Trophoblast cell (in vitro differentiated cells and primary cell): ENCODE data around the gene IZUMO1R.
"Not testable (repeated sequence)": the region's sequence is repeated elsewhere in the genome, so short reads cannot be mapped to it uniquely, and the experiment has no call there.

Experiments used
- DNase-seq, 2 donors: peaks; one replicate each; pipeline ENCODE4 v3.0.0-alpha.2; 2016
- H2AFZ ChIP-seq: 2 replicates; pipeline ENCODE4 v1.6.1; 2013; ENCODE audit warnings: low read length, moderate library complexity, mild to moderate bottlenecking; ENCODE audit not compliant: insufficient read depth, poor library complexity
- H2AK5ac ChIP-seq: 2 replicates; pipeline ENCODE4 v1.6.1; 2013; ENCODE audit warnings: mild to moderate bottlenecking, low read length
- H2BK120ac ChIP-seq: 2 replicates; pipeline ENCODE4 v1.6.1; 2013; ENCODE audit warnings: low read length, mild to moderate bottlenecking, moderate library complexity; ENCODE audit not compliant: insufficient read depth, poor library complexity
- H2BK12ac ChIP-seq: 2 replicates; pipeline ENCODE4 v1.6.1; 2013; ENCODE audit warnings: mild to moderate bottlenecking, low read length, moderate library complexity
- H2BK5ac ChIP-seq: 2 replicates; pipeline ENCODE4 v1.6.1; 2013; ENCODE audit warnings: low read length, low read depth, moderate library complexity, mild to moderate bottlenecking; ENCODE audit not compliant: poor library complexity
- H3K14ac ChIP-seq: 2 replicates; pipeline ENCODE4 v1.6.1; 2013; ENCODE audit warnings: mild to moderate bottlenecking, low read length
- H3K18ac ChIP-seq: 2 replicates; pipeline ENCODE4 v1.6.1; 2013; ENCODE audit warnings: mild to moderate bottlenecking, low read length
- H3K23ac ChIP-seq: 2 replicates; pipeline ENCODE4 v1.6.1; 2013; ENCODE audit warnings: low read length
- H3K27ac ChIP-seq: 2 replicates; pipeline ENCODE4 v1.5.1; 2013; ENCODE audit warnings: low read depth, mild to moderate bottlenecking, inconsistent platforms, low read length, moderate library complexity
- H3K27me3 ChIP-seq: 2 replicates; pipeline ENCODE4 v1.6.1; 2013; ENCODE audit warnings: inconsistent platforms, mild to moderate bottlenecking, low read length, moderate library complexity; ENCODE audit not compliant: insufficient read depth
- H3K36me3 ChIP-seq, 2 experiments: 1 replicate in 1 of 2; 2 replicates in 1 of 2; pipeline ENCODE4 v1.6.1; 2013; ENCODE audit warnings: low read length in 2 of 2, mild to moderate bottlenecking in 2 of 2, moderate library complexity in 1 of 2; ENCODE audit not compliant: insufficient read depth in 2 of 2, control insufficient read depth in 1 of 2
- H3K4ac ChIP-seq: 2 replicates; pipeline ENCODE4 v1.6.1; 2013; ENCODE audit warnings: low read depth, mild to moderate bottlenecking, low read length, moderate library complexity
- H3K4me1 ChIP-seq, 2 experiments: 1 replicate in 1 of 2; 2 replicates in 1 of 2; pipeline ENCODE4 v1.6.1; 2013; ENCODE audit warnings: low read length in 2 of 2, mild to moderate bottlenecking in 2 of 2, moderate library complexity in 1 of 2; ENCODE audit not compliant: insufficient read depth in 2 of 2, control insufficient read depth in 1 of 2
- H3K4me2 ChIP-seq: 2 replicates; pipeline ENCODE4 v1.6.1; 2013; ENCODE audit warnings: inconsistent platforms, mild to moderate bottlenecking, low read length, moderate library complexity
- H3K4me3 ChIP-seq: 2 replicates; pipeline ENCODE4 v1.5.1; 2013; ENCODE audit warnings: mild to moderate bottlenecking, low read depth, low read length, inconsistent platforms
- H3K79me1 ChIP-seq: one replicate; pipeline ENCODE4 v1.6.1; 2013; ENCODE audit warnings: low read length
- H3K79me2 ChIP-seq: 2 replicates; pipeline ENCODE4 v1.6.1; 2013; ENCODE audit warnings: low read length, mild to moderate bottlenecking; ENCODE audit not compliant: control insufficient read depth, insufficient read depth, poor library complexity
- H3K9ac ChIP-seq: 2 replicates; pipeline ENCODE4 v1.6.1; 2013; ENCODE audit warnings: mild to moderate bottlenecking, low read length
- H3K9me3 ChIP-seq: 2 replicates; pipeline ENCODE4 v1.6.1; 2013; ENCODE audit warnings: low read depth, mild to moderate bottlenecking, control low read depth, inconsistent platforms, low read length; ENCODE audit not compliant: insufficient read depth
- H4K12ac ChIP-seq: 2 replicates; pipeline ENCODE4 v1.6.1; 2013; ENCODE audit warnings: low read depth, mild to moderate bottlenecking, low read length, moderate library complexity
- H4K8ac ChIP-seq: 2 replicates; pipeline ENCODE4 v1.6.1; 2013; ENCODE audit warnings: low read depth, mild to moderate bottlenecking, low read length, moderate library complexity
- H4K91ac ChIP-seq: one replicate; pipeline ENCODE4 v1.6.1; 2013; ENCODE audit warnings: low read depth, mild to moderate bottlenecking, low read length, moderate library complexity
- WGBS: extraction: QIAGEN DNeasy Blood & Tissue Kit; methylation state at CpG from one replicate; pipeline ENCODE4 v1.1.7; 2013; ENCODE audit warnings: missing lambda C conversion rate; ENCODE audit not compliant: insufficient read length, insufficient coverage; ENCODE audit errors: extremely low coverage; 5-methylcytosine and 5-hydroxymethylcytosine counted together

The IZUMO1R gene

DNA sequence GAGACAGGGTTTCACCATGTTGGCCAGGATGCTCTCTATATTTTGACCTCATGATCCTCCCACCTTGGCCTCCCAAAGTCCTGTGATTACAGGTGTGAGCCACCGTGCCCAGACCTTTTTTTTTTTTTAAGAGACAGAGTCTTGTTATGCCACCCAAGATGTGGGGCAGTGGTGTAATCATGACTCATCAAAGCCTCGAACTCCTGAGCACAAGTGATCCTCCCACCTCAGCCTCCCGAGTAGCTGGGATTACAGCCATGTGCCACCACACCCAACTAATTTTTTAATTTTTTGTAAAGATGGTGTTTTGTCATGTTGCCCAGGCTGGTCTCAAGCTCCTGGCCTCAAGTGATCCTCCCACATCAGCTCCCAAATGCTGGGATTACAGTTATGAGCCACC is 37.9 kb downstream of the IZUMO1R start:
- no peaks in the 10 kb centered on the region for H3K79me2 ChIP-seq
- no peak overlapping the region for H2BK120ac ChIP-seq
- H3K14ac ChIP-seq, result no peak overlapping the region
- H3K4me2 ChIP-seq, result no peak overlapping the region
- no peak overlapping the region for H2BK12ac ChIP-seq
- no peak overlapping the region for H2AFZ ChIP-seq
- H3K4me1 ChIP-seq, result peaks cover 0 to 2% of the 10 kb centered on the region in 2 experiments
- no peak overlapping the region for H3K23ac ChIP-seq
- WGBS, result no CpG with 5 or more reads among the region's 3 CpGs
- no peak overlapping the region for H3K27ac ChIP-seq
- H4K12ac ChIP-seq, result no peak overlapping the region
- no peak overlapping the region for H3K9ac ChIP-seq
- H4K91ac ChIP-seq, result no peak overlapping the region
- no peak for DNase-seq
- no peak overlapping the region for H3K4me3 ChIP-seq
- no peak overlapping the region for H3K18ac ChIP-seq
- peaks cover 3% of the 10 kb centered on the region for H3K9me3 ChIP-seq
- no peak overlapping the region for H3K4ac ChIP-seq
- H3K27me3 ChIP-seq, result no peaks in the 10 kb centered on the region
- H3K36me3 ChIP-seq, result no peaks in the 10 kb centered on the region
- no peaks in the 10 kb centered on the region for H3K79me1 ChIP-seq
- H2BK5ac ChIP-seq, result no peak overlapping the region
- no peak overlapping the region for H4K8ac ChIP-seq
- H2AK5ac ChIP-seq, result no peak overlapping the region

DNA sequence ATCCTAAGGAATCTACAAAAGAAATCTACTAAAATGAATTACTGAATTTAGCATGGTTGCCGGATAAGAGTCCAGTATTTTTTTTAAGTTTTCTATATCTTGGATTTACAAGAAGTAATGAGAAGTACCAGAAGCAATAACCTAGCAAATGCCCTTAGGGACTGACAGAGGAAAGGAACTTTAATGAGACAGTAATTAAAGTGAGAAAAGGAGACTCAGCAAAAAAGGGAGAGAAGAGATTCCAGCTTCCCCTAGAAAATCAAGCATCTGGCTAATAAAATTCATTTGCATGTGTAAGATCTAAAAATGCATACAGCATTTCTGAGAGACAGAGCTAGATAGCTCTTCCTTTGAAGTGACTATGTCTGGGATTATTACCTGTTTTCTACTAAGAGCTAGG is 39.1 kb downstream of the IZUMO1R start:
- no peak overlapping the region for H3K14ac ChIP-seq
- DNase-seq, result no peak
- no peak overlapping the region for H3K23ac ChIP-seq
- no peak overlapping the region for H3K4ac ChIP-seq
- H2AFZ ChIP-seq, result no peak overlapping the region
- H4K12ac ChIP-seq, result no peak overlapping the region
- H3K27ac ChIP-seq, result no peak overlapping the region
- H4K91ac ChIP-seq, result no peak overlapping the region
- no peak overlapping the region for H2BK120ac ChIP-seq
- no peak overlapping the region for H3K18ac ChIP-seq
- H3K4me1 ChIP-seq, result peaks cover 0 to 2% of the 10 kb centered on the region in 2 experiments
- no peaks in the 10 kb centered on the region for H3K27me3 ChIP-seq
- no peak overlapping the region for H2BK12ac ChIP-seq
- H3K79me1 ChIP-seq, result no peaks in the 10 kb centered on the region
- peaks cover 3% of the 10 kb centered on the region for H3K9me3 ChIP-seq
- H2AK5ac ChIP-seq, result no peak overlapping the region
- H2BK5ac ChIP-seq, result no peak overlapping the region
- H3K79me2 ChIP-seq, result no peaks in the 10 kb centered on the region
- H3K36me3 ChIP-seq, result no peaks in the 10 kb centered on the region
- H4K8ac ChIP-seq, result no peak overlapping the region
- H3K4me3 ChIP-seq, result no peak overlapping the region
- WGBS, result no CpG with 5 or more reads among the region's 1 CpG
- H3K9ac ChIP-seq, result no peak overlapping the region
- H3K4me2 ChIP-seq, result no peak overlapping the region

DNA sequence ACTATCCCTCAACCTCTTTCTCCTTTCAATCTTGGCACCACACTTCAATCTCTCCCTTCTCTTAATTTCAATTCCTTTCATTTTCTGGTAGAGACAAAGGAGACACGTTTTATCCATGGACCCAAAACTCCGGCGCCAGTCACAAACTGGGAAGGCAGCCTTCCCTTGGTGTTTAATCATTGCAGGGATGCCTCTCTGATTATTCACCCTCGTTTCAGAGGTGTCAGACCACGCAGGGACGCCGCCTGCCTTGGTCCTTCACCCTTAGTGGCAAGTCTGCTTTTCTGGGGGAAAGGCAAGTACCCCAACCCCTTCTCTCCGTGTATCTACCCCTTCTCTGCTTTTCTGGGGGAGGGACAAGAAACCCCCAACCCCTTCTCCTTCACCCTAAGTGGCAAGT is 41.9 kb downstream of the IZUMO1R start:
- H3K9me3 ChIP-seq, H2BK5ac ChIP-seq, H3K4ac ChIP-seq, H3K14ac ChIP-seq, H3K79me2 ChIP-seq, H3K36me3 ChIP-seq, H4K12ac ChIP-seq, H3K27ac ChIP-seq, H3K79me1 ChIP-seq, H2BK12ac ChIP-seq, H2AFZ ChIP-seq, H4K8ac ChIP-seq, H2BK120ac ChIP-seq, DNase-seq, H3K9ac ChIP-seq, H2AK5ac ChIP-seq, H3K4me3 ChIP-seq, H3K27me3 ChIP-seq, H3K23ac ChIP-seq, H4K91ac ChIP-seq, H3K4me1 ChIP-seq, H3K4me2 ChIP-seq, H3K18ac ChIP-seq: not testable (repeated sequence)
- WGBS, result no CpG with 5 or more reads among the region's 8 CpGs

DNA sequence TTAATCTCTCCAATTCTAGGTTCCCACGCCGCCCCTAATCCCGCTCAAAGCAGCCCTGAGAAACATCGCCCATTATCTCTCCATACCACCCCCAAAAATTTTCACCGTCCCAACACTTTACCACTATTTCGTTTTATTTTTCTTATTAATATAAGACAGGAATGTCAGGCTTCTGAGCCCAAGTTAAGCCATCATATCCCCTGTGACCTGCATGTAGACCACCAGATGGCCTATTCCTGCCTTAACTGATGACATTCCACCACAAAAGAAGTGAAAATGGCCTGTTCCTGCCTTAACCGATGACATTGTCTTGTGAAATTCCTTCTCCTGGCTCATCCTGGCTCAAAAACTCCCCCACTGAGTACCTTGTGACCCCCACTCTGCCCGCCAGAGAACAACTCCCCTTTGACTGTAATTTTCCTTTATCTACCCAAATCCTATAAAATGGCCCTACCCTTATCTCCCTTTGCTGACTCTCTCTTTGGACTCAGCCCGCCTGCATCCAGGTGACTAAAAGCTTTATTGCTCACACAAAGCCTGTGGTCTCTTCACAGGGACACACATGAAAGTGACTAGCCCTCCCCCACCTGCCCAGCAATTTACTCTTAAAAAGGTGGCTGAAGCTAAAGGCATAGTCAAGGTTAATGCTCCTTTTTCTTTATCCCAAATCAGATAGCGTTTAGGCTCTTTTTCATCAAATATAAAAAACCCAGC is 46.6 kb downstream of the IZUMO1R start:
- not testable (repeated sequence) for H3K27me3 ChIP-seq, H2AFZ ChIP-seq, H4K91ac ChIP-seq, H3K4ac ChIP-seq, H3K79me2 ChIP-seq, DNase-seq, H2BK12ac ChIP-seq, H3K27ac ChIP-seq, H4K8ac ChIP-seq, H3K4me3 ChIP-seq, H3K4me1 ChIP-seq, H3K23ac ChIP-seq, H3K36me3 ChIP-seq, H2BK5ac ChIP-seq, H3K9me3 ChIP-seq, H3K14ac ChIP-seq, H3K79me1 ChIP-seq, H2BK120ac ChIP-seq, H3K4me2 ChIP-seq, H2AK5ac ChIP-seq, H3K9ac ChIP-seq, H4K12ac ChIP-seq, H3K18ac ChIP-seq
- WGBS, result no CpG with 5 or more reads among the region's 10 CpGs
